ENCODE measurements around the gene TCF7L1. TPM values are rescaled to one million over a fixed set of nuclear protein-coding genes. Genes with fewer than 3 reads are reported as not detected.

Gene TCF7L1
- total and polyA plus RNA-seq, 9 of the 15 experiments (the other 6 are each of a cell fraction or from before 2014, with no cell fraction given), result 0.03 to 0.11 (median 0.07) TPM; not detected in 5

DNA sequence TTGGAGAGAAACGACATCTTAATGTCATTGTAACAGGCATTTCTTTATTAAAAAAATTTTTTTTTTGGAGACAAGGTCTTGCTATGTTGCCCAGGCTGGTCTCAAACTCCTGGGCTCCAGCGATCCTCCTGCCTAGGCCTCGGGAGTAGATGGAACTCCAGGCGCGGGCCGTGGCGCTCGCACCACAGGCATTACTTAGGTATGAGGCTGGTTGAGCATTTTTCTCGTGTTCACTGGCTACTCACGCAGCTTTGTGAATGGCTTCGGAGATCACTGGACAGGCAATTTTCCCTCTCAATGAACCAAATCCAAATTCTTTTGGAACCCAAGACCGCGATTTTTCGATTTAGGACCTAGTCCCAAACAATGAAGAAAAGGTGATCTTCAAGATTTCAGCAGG, 795 bp upstream of the TCF7L1 start:
- H3K79me2 ChIP-seq (ENCODE audit: control insufficient read depth, insufficient read depth, low read length), result no peaks in the 10 kb centered on the region
- ATAC-seq, result no peak
- H3K4me1 ChIP-seq (replicated peaks in 1 of 2; ENCODE audit: control insufficient read depth in 2 of 2, insufficient read depth in 2 of 2, low read length in 2 of 2), result peaks cover 0 to 18% of the 10 kb centered on the region in 2 experiments; a peak in 2 of 5 replicates
- H3K4me2 ChIP-seq (ENCODE audit: insufficient read depth, low read length), result peak overlapping the region; percentile 66; the same call in 1 of the 2 replicates
- CTCF ChIA-PET (ENCODE audit: low intra/inter-chr PET ratio), result no interaction called here
- intact Hi-C loops (cut with micrococcal nuclease), result loop anchor here (5.0 kb wide), 1 partner anchor 65 kb away; no protein-coding TSS in a partner anchor
- in situ Hi-C loops (cut with MboI), result no loop called here
- no peak for TF ChIP-seq FOXO4 (CRISPR knock-in tag; IDR thresholded peaks at IDR 0.05)
- TF ChIP-seq ZBTB7A (IDR thresholded peaks at IDR 0.05; ENCODE audit: borderline replicate concordance, control insufficient read depth, low read depth, low read length), result no peak
- TF ChIP-seq ELK3 (CRISPR knock-in tag; IDR thresholded peaks at IDR 0.05), result no peak
- TF ChIP-seq, protein P1, sequence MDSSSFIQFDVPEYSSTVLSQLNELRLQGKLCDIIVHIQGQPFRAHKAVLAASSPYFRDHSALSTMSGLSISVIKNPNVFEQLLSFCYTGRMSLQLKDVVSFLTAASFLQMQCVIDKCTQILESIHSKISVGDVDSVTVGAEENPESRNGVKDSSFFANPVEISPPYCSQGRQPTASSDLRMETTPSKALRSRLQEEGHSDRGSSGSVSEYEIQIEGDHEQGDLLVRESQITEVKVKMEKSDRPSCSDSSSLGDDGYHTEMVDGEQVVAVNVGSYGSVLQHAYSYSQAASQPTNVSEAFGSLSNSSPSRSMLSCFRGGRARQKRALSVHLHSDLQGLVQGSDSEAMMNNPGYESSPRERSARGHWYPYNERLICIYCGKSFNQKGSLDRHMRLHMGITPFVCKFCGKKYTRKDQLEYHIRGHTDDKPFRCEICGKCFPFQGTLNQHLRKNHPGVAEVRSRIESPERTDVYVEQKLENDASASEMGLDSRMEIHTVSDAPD (CRISPR knock-in tag; IDR thresholded peaks at IDR 0.05), result no peak
- no peak for TF ChIP-seq TOE1 (IDR thresholded peaks at IDR 0.05; ENCODE audit: borderline replicate concordance)
- TF ChIP-seq TOE1 (CRISPR knock-in tag; IDR thresholded peaks at IDR 0.05; ENCODE audit: borderline replicate concordance, low read depth), result no peak
- no peak for TF ChIP-seq CREM (IDR thresholded peaks at IDR 0.05; ENCODE audit: low read depth)
- no peak for TF ChIP-seq BRF2 (IDR thresholded peaks at IDR 0.05; ENCODE audit: borderline replicate concordance, insufficient read depth, insufficient read length)
- TF ChIP-seq GABPA (tag; conservative IDR thresholded peaks at IDR 0.05; ENCODE audit: low read depth), result no peak
- no peaks in the 10 kb centered on the region for H3K9me1 ChIP-seq (ENCODE audit: control insufficient read depth, insufficient read depth, low read length)
- no peaks in the 10 kb centered on the region for H3K9me3 ChIP-seq (replicated peaks; ENCODE audit: control insufficient read depth, insufficient read depth, low read depth, low read length)
- POLR2A ChIA-PET, result interaction anchor here (0.6 kb wide), 2 partner anchors 38 to 119 kb away, joined by 3 to 4 read pairs; no protein-coding TSS in a partner anchor
- no peaks in the 10 kb centered on the region for H4K20me1 ChIP-seq (replicated peaks; ENCODE audit: control insufficient read depth, insufficient read depth, low read length)
- H3K36me3 ChIP-seq (ENCODE audit: control insufficient read depth, insufficient read depth, low read length), result no peaks in the 10 kb centered on the region
- WGBS (ENCODE audit: insufficient coverage, low coverage, missing lambda C conversion rate), result 47% methylated on average over 14 of the region's 14 CpGs
- no TSS peak for BruUV-seq (replicated peaks)
- no peak overlapping the region for H3K9ac ChIP-seq (ENCODE audit: insufficient read depth in 1 of 2, low read depth in 2 of 2, low read length in 2 of 2)
- H2AFZ ChIP-seq (ENCODE audit: low read depth, low read length), result no peak overlapping the region
- H3K27me3 ChIP-seq (ENCODE audit: control insufficient read depth in 2 of 2, insufficient read depth in 2 of 2, low read length in 2 of 2), result peaks cover 20 to 52% of the 10 kb centered on the region in 2 experiments
- H3K27ac ChIP-seq (ENCODE audit: extremely low read depth, low read depth, low read length), result no peak overlapping the region
- FAIRE-seq, result no peak
- H3K4me3 ChIP-seq, result no peak overlapping the region
- DNase-seq (ENCODE audit: extremely low read depth in 1 of 4, low spot score in 3 of 4), result no peak

Measured in K562 (cell line).